Muscle layer of colon (tissue), 2 donors: ENCODE data around the gene STK40.

Source experiments
- H3K27ac ChIP-seq: one replicate; pipeline ENCODE4 v1.7.0; 2013; ENCODE audit warnings: low read depth, mild to moderate bottlenecking, low read length, moderate library complexity
- H3K27me3 ChIP-seq, 2 donors: one replicate each; pipeline ENCODE4 v1.7.0; 2013; ENCODE audit warnings: low read length in 2 of 2, mild to moderate bottlenecking in 2 of 2; ENCODE audit not compliant: insufficient read depth in 2 of 2, control insufficient read depth in 1 of 2
- H3K36me3 ChIP-seq: one replicate; pipeline ENCODE4 v1.7.0; 2013; ENCODE audit warnings: mild to moderate bottlenecking, low read length; ENCODE audit not compliant: insufficient read depth
- H3K4me1 ChIP-seq: one replicate; pipeline ENCODE4 v1.7.0; 2013; ENCODE audit warnings: mild to moderate bottlenecking, low read length; ENCODE audit not compliant: insufficient read depth
- H3K4me3 ChIP-seq, 2 donors: one replicate each; pipeline ENCODE4 v1.7.0; 2013; ENCODE audit warnings: low read length in 2 of 2, low read depth in 1 of 2, mild to moderate bottlenecking in 1 of 2, moderate library complexity in 1 of 2
- H3K9ac ChIP-seq: one replicate; pipeline ENCODE4 v1.7.0; 2013; ENCODE audit warnings: low read length
- H3K9me3 ChIP-seq: one replicate; pipeline ENCODE4 v1.7.0; 2013; ENCODE audit warnings: mild to moderate bottlenecking, low read length
- donor health status: abdominal sarcoma.
- donor health status: Adenocarcinoma of cecum.

The STK40 gene

GRCh38 chr1:36397083-36397377 lies 11.3 kb upstream of the STK40 start:
- Histone ChIP-seq H3K27me3 (no peaks in the 10 kb centered on the region), H3K9me3 (no peaks in the 10 kb centered on the region), H3K9ac (peak overlapping the region; percentile 92), H3K36me3 (peaks cover 20% of the 10 kb centered on the region), H3K4me1 (peaks cover 17% of the 10 kb centered on the region), H3K27ac (peak overlapping the region; percentile 96), H3K4me3 (peak overlapping the region; percentile 72 to 86)

DNA sequence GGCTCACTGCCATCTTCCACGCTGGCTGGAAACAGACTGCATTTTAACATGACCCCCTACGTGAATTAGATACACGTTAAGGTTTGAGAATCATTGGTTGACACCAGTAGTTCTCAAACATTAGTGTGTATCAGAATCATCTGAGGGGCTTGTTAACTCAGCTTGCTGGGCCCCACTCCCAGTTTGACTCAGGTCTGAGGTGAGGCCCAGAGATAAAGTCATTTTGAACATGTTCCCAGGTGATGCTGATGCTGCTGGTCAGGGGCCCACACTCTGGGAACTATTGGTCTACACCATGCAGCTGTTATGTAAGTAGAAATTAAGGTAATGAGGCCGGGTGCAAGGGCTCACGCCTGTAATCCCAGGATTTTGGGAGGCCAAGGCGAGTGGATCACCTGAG lies 10.6 kb upstream of the STK40 start:
- Histone ChIP-seq H3K27ac (peak overlapping the region; percentile 96), H3K9me3 (no peaks in the 10 kb centered on the region), H3K4me1 (peaks cover 17% of the 10 kb centered on the region), H3K27me3 (no peaks in the 10 kb centered on the region), H3K9ac (peak overlapping the region; percentile 49), H3K36me3 (peaks cover 26% of the 10 kb centered on the region), H3K4me3 (peak overlapping the region in 1 of 2 donors; percentile 86)

DNA sequence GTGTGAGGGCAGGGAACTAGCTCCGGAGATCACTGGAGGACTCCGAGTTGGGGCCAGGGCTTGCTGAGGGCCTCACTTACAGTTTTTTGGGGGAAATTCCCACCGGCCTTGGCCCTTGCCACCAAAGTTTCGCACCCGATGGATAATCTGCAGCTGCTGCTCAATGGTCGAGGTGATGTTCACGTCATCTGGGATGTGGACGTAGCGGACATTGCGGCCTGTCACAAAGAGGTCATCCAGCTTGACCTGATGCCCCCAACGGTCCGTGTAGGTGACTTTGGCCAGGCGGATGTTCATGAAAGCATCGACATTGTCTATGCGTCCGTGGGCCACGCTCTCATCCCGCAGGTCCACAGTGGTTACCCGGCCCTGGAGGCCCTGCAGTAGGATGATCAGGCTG lies 8.0 kb upstream of the STK40 start:
- Histone ChIP-seq H3K9ac (no peak overlapping the region), H3K4me3 (no peak overlapping the region), H3K4me1 (peaks cover 24% of the 10 kb centered on the region), H3K36me3 (peaks cover 39% of the 10 kb centered on the region), H3K27ac (no peak overlapping the region), H3K27me3 (no peaks in the 10 kb centered on the region), H3K9me3 (no peaks in the 10 kb centered on the region)

DNA sequence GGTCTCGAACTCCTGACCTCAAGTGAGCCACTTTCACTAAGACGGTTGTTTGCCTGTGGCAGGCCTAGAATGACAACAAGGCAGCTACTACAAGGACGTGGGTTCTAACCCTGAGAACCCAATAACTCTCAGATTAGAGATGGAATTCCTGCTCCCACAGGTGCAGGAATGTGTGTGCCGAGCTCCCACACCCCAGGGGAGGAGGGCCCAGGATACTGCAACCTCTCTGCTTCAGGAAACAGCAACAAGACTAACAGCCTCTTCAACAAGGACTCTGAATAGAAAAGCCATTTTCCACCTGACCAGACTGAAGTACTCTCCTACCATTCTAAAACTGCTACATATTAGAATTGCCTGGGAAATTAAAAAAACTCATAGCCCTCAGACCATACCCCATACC lies 7.1 kb upstream of the STK40 start:
- no peak overlapping the region for H3K27ac ChIP-seq
- no peaks in the 10 kb centered on the region for H3K27me3 ChIP-seq
- no peaks in the 10 kb centered on the region for H3K9me3 ChIP-seq
- peaks cover 39% of the 10 kb centered on the region for H3K36me3 ChIP-seq
- no peak overlapping the region for H3K4me3 ChIP-seq
- H3K4me1 ChIP-seq: peaks cover 20% of the 10 kb centered on the region
- H3K9ac ChIP-seq: no peak overlapping the region

DNA sequence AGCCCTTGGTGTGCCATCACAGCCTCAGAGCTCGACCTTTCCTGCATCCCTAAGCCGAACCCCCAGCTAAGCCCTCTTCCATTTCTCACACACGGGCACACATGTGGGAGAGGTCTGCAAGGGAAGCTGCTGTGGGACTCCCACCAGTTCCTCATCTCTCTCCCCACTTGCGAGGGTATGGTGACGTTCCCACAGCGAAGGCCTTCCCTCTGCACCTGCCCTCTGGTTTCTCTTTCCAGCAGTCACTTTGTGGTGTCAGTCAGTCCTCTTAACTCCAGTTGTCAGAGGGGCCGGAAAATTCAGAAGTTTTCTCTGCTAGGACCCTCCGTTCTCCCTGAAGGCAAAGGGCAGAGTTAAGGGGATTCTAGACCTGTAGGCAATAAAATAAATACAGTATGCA lies 5.5 kb upstream of the STK40 start:
- H3K27me3 ChIP-seq: no peaks in the 10 kb centered on the region
- H3K9me3 ChIP-seq: no peaks in the 10 kb centered on the region
- peaks cover 23% of the 10 kb centered on the region for H3K4me1 ChIP-seq
- H3K9ac ChIP-seq: no peak overlapping the region
- peaks cover 39% of the 10 kb centered on the region for H3K36me3 ChIP-seq
- H3K4me3 ChIP-seq: no peak overlapping the region
- no peak overlapping the region for H3K27ac ChIP-seq

- H3K4me3 ChIP-seq: no peak overlapping the region
Observed at GRCh38 chr1:36390411-36390810, 4.7 kb upstream of the STK40 start.

DNA sequence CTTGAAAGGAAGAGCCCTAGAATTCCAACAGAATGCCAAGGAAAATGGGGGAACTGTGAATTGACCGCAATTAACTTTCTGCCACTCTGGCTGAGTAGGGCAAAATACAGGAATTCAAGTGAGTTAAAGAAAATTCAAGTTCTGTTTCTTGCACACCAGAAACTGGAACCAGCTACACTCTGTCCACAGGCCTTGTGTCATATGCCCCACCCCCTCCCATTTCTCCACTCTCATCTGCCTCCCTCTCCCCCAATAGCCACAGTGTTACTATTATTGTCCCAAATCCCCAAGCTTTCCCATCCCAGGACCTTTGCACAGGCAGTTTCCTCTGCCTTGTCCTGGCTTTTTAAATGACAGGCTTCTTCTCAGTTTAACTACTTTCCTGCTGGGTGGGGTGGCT lies 4.3 kb upstream of the STK40 start:
- Histone ChIP-seq H3K9me3 (no peaks in the 10 kb centered on the region), H3K27ac (no peak overlapping the region), H3K36me3 (peaks cover 39% of the 10 kb centered on the region), H3K4me3 (no peak overlapping the region), H3K9ac (no peak overlapping the region), H3K27me3 (no peaks in the 10 kb centered on the region), H3K4me1 (peaks cover 21% of the 10 kb centered on the region)

More at GRCh38 chr1:36390411-36390810, 4.7 kb upstream of the STK40 start:
- no peak overlapping the region for H3K27ac ChIP-seq
- no peak overlapping the region for H3K9ac ChIP-seq
- peaks cover 39% of the 10 kb centered on the region for H3K36me3 ChIP-seq
- H3K27me3 ChIP-seq: no peaks in the 10 kb centered on the region
- H3K4me1 ChIP-seq: peaks cover 21% of the 10 kb centered on the region
- H3K9me3 ChIP-seq: no peaks in the 10 kb centered on the region

- no peaks in the 10 kb centered on the region for H3K9me3 ChIP-seq
- no peak overlapping the region for H3K4me3 ChIP-seq
- H3K27me3 ChIP-seq: no peaks in the 10 kb centered on the region
- peak overlapping the region; percentile 61 for H3K27ac ChIP-seq
- peaks cover 39% of the 10 kb centered on the region for H3K36me3 ChIP-seq
- H3K4me1 ChIP-seq: peaks cover 29% of the 10 kb centered on the region
- peak overlapping the region; percentile 8 for H3K9ac ChIP-seq
Observed at GRCh38 chr1:36389261-36389660, 3.5 kb upstream of the STK40 start.

GRCh38 chr1:36387141-36387949 lies 1.6 kb upstream of the STK40 start:
- Histone ChIP-seq H3K4me3 (peak overlapping the region in 1 of 2 donors; percentile 66), H3K9me3 (no peaks in the 10 kb centered on the region), H3K9ac (peak overlapping the region; percentile 81), H3K27ac (peak overlapping the region; percentile 89), H3K36me3 (peaks cover 21% of the 10 kb centered on the region), H3K27me3 (no peaks in the 10 kb centered on the region), H3K4me1 (peaks cover 43% of the 10 kb centered on the region)

GRCh38 chr1:36386265-36387140 lies 779 bp upstream of the STK40 start:
- Histone ChIP-seq H3K27me3 (no peaks in the 10 kb centered on the region), H3K4me1 (peaks cover 49% of the 10 kb centered on the region), H3K9ac (peak overlapping the region; percentile 81), H3K4me3 (peak overlapping the region; percentile 33 to 66), H3K9me3 (no peaks in the 10 kb centered on the region), H3K27ac (peak overlapping the region; percentile 89), H3K36me3 (peaks cover 14% of the 10 kb centered on the region)

DNA sequence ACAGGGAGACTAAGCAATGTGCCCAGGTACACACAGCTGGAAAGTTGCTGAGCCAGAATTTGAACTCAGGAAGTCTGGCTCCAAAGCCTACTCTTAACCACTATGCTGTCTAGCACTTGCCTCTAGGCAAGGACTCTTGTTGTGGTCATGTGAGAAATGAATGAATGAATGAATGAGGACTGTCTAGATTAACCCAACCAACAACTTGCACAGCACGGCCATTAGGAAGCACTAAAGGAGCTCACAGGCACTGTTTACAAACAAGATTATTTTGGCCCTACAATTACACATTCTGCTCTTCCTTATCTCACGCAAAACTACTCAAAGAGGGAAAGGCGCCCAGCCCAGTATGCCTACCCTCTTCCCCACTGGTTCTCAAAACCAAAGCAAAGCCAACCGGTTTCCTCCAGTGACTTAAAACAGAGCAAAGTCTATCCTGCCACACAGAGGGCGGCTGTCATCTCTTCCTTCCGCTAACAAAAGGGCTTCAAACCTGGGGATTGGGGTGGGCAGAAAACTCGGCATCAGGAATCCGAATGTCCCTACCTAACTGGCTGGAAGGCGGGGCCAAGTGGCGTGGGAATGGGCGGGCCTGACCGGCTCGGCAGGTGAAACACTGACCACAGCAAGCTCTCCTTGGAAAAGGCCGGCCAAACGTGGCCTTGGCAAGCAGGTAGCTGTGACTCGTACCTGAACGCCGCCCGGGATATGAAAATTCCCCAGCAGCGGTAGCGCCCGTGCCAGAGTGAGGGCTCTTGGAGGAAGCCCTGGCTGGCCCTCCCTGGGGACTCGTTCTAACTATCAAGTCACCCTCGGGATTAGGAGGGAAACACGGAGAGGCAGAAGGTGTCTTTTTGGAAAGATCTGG lies 948 bp downstream of the STK40 start:
- Histone ChIP-seq H3K9ac (peak overlapping the region; percentile 74), H3K27ac (peak overlapping the region; percentile 89), H3K9me3 (no peaks in the 10 kb centered on the region), H3K27me3 (no peaks in the 10 kb centered on the region), H3K4me3 (peak overlapping the region; percentile 90), H3K4me1 (peaks cover 62% of the 10 kb centered on the region), H3K36me3 (no peaks in the 10 kb centered on the region)
